HepG2 (cell line): Measurements from ENCODE around the gene TULP4. TPM values are rescaled to one million over a fixed set of nuclear protein-coding genes. Genes with fewer than 3 reads are reported as not detected.
A peak's percentile ranks its signal among the peaks of the same experiment; 100 is the strongest.

Source experiments
- CREB1 ChIP-seq, 2 experiments: fragments of 450-650 bp in 1 of 2; IDR thresholded peaks; 2 replicates each; pipeline ENCODE4 v1.6.1; 2016 to 2017; ENCODE audit warnings: control low read depth in 1 of 2, mild to moderate bottlenecking in 1 of 2, missing compliant biosample characterization in 1 of 2, missing genetic modification characterization in 1 of 2
- ESRRA ChIP-seq: sonication (generic); formaldehyde crosslinking; IDR thresholded peaks from 2 replicates; pipeline ENCODE4 v1.5.1; 2020; ENCODE audit warnings: mild to moderate bottlenecking, low read depth, missing genetic modification reagents
- FOXK1 ChIP-seq: sonication (generic); formaldehyde crosslinking; IDR thresholded peaks from 2 replicates; pipeline ENCODE4 v1.4.0; 2020; ENCODE audit warnings: low read depth, missing genetic modification reagents, borderline replicate concordance
- FOXP1 ChIP-seq, 2 experiments: fragments of 450-650 bp in 1 of 2; IDR thresholded peaks; 2 replicates each; pipeline ENCODE4 v1.6.1; 2017 to 2018; ENCODE audit warnings: antibody characterized with exemption in 1 of 2
- HDAC2 ChIP-seq: sonication (generic); formaldehyde crosslinking; IDR thresholded peaks from 2 replicates; pipeline ENCODE4 v1.4.0; 2020; ENCODE audit warnings: missing genetic modification reagents
- KDM2A ChIP-seq: sonication (generic); formaldehyde crosslinking; IDR thresholded peaks from 2 replicates; pipeline ENCODE4 v1.4.0; 2020; ENCODE audit warnings: low read depth, missing genetic modification reagents, borderline replicate concordance
- MIER3 ChIP-seq: IDR thresholded peaks from 2 replicates; pipeline ENCODE4 v1.6.1; 2016; ENCODE audit warnings: missing compliant biosample characterization, borderline replicate concordance
- NFKBIZ ChIP-seq: IDR thresholded peaks from 2 replicates; pipeline ENCODE4 v1.6.1; 2018; ENCODE audit warnings: missing genetic modification reagents, missing compliant biosample characterization
- NRL ChIP-seq: sonication (generic); formaldehyde crosslinking; IDR thresholded peaks from 2 replicates; pipeline ENCODE4 v1.5.0; 2020; ENCODE audit warnings: missing genetic modification reagents, mild to moderate bottlenecking, moderate library complexity, borderline replicate concordance
- PCBP2 ChIP-seq: fragments of 200-400 bp; formaldehyde crosslinking; optimal IDR thresholded peaks from 2 replicates; pipeline ENCODE3; 2018; ENCODE audit warnings: low read length, low read depth; ENCODE audit not compliant: poor library complexity, severe bottlenecking
- SP4 ChIP-seq: sonication (generic); formaldehyde crosslinking; IDR thresholded peaks from 2 replicates; pipeline ENCODE4 v1.8.1; 2023; ENCODE audit warnings: mild to moderate bottlenecking, missing genetic modification reagents
- SP5 ChIP-seq: IDR thresholded peaks from 2 replicates; pipeline ENCODE4 v1.6.1; 2016; ENCODE audit warnings: low read depth, borderline replicate concordance
- XBP1 ChIP-seq: sonication (generic); formaldehyde crosslinking; IDR thresholded peaks from 2 replicates; pipeline ENCODE4 v1.5.0; 2020; ENCODE audit warnings: missing genetic modification reagents
- ZFP90 ChIP-seq: sonication (generic); formaldehyde crosslinking; IDR thresholded peaks from 2 replicates; pipeline ENCODE4 v1.8.0; 2022; ENCODE audit warnings: missing genetic modification reagents, mild to moderate bottlenecking, inconsistent platforms, borderline replicate concordance
- ZKSCAN8 ChIP-seq: IDR thresholded peaks from 2 replicates; pipeline ENCODE4 v1.6.1; 2016; ENCODE audit warnings: borderline replicate concordance, missing genetic modification reagents, missing compliant biosample characterization
- ZNF121 ChIP-seq: sonication (generic); formaldehyde crosslinking; IDR thresholded peaks from 2 replicates; pipeline ENCODE4 v1.5.0; 2020; ENCODE audit warnings: mild to moderate bottlenecking, missing genetic modification reagents
- ZNF563 ChIP-seq: sonication (generic); formaldehyde crosslinking; IDR thresholded peaks from 2 replicates; pipeline ENCODE4 v1.8.0; 2022; ENCODE audit warnings: mild to moderate bottlenecking, moderate library complexity, missing genetic modification reagents
- ZNF609 ChIP-seq: sonication (generic); formaldehyde crosslinking; IDR thresholded peaks from 2 replicates; pipeline ENCODE4 v1.4.0; 2020; ENCODE audit warnings: mild to moderate bottlenecking, missing genetic modification reagents, borderline replicate concordance
- ZNF768 ChIP-seq: sonication (generic); formaldehyde crosslinking; IDR thresholded peaks from 2 replicates; pipeline ENCODE4 v1.4.0; 2020; ENCODE audit warnings: missing genetic modification reagents
- ZSCAN30 ChIP-seq: sonication (generic); formaldehyde crosslinking; IDR thresholded peaks from 2 replicates; pipeline ENCODE4 v1.5.0; 2020; ENCODE audit warnings: mild to moderate bottlenecking, missing genetic modification reagents
- polyA plus RNA-seq, 8 experiments: library from polyadenylated mRNA; depleted of rRNA in 3 of 8; stranded (reverse) in 7 of 8; unstranded in 1 of 8; fragments of >200 nt; fragmentation: Illumina TruSeq in 4 of 8; extraction: Trizol in 4 of 8; gene quantifications; 2 replicates each; pipeline versions ENCODE4 v1.2.1 to v1.2.3, GENCODE V29; 2011 to 2016; ENCODE audit warnings: low read depth in 4 of 8, missing spikeins in 1 of 8, mixed read lengths in 1 of 8; ENCODE audit not compliant: insufficient read depth in 1 of 8
- total RNA-seq, 5 experiments: library from RNA; depleted of rRNA; stranded (reverse); fragments of >200 nt; fragmentation: Illumina TruSeq; extraction: Trizol; gene quantifications; 2 replicates each; pipeline ENCODE4 v1.2.3, GENCODE V29; 2016; ENCODE audit warnings: low read depth in 1 of 5
- TF ChIP-seq, protein P1 (sequence below): sonication (generic); formaldehyde crosslinking; IDR thresholded peaks from 2 replicates; pipeline ENCODE4 v1.4.0; 2020; ENCODE audit warnings: missing genetic modification reagents
- TF ChIP-seq, protein P2 (sequence below): sonication (generic); formaldehyde crosslinking; IDR thresholded peaks from 2 replicates; pipeline ENCODE4 v1.8.1; 2023; ENCODE audit warnings: mild to moderate bottlenecking, missing genetic modification reagents

The TULP4 gene
- total and polyA plus RNA-seq, 2 of the 13 experiments (the other 11 are each of a cell fraction or from before 2014, with no cell fraction given), result 21.1 to 122 TPM

GRCh38 chr6:158536084-158536890, 224.0 kb downstream of the TULP4 start (continued):
- TF ChIP-seq ZNF609 (CRISPR knock-in tag), result no peak; the same call in none of the 2 replicates
- no peak for TF ChIP-seq ESRRA
- TF ChIP-seq, protein P1, sequence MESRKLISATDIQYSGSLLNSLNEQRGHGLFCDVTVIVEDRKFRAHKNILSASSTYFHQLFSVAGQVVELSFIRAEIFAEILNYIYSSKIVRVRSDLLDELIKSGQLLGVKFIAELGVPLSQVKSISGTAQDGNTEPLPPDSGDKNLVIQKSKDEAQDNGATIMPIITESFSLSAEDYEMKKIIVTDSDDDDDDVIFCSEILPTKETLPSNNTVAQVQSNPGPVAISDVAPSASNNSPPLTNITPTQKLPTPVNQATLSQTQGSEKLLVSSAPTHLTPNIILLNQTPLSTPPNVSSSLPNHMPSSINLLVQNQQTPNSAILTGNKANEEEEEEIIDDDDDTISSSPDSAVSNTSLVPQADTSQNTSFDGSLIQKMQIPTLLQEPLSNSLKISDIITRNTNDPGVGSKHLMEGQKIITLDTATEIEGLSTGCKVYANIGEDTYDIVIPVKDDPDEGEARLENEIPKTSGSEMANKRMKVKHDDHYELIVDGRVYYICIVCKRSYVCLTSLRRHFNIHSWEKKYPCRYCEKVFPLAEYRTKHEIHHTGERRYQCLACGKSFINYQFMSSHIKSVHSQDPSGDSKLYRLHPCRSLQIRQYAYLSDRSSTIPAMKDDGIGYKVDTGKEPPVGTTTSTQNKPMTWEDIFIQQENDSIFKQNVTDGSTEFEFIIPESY, result no peak; the same call in 1 of the 2 replicates
- no peak for TF ChIP-seq FOXP1 (IDR thresholded peaks at IDR 0.05)
- TF ChIP-seq FOXP1 (CRISPR knock-in tag; IDR thresholded peaks at IDR 0.05), result peak; percentile 54
- peak; percentile 98 for TF ChIP-seq KDM2A
- peak; percentile 93 for TF ChIP-seq ZKSCAN8 (CRISPR knock-in tag)
- TF ChIP-seq NRL (CRISPR knock-in tag), result peak; percentile 76; the same call in 1 of the 2 replicates
- TF ChIP-seq ZFP90 (CRISPR knock-in tag), result peak; percentile 94
- TF ChIP-seq ZNF768 (CRISPR knock-in tag), result peak; percentile 65
- TF ChIP-seq NFKBIZ (CRISPR knock-in tag), result peak; percentile 99
- TF ChIP-seq FOXK1 (CRISPR knock-in tag), result peak; percentile 87; the same call in 1 of the 2 replicates
- TF ChIP-seq ZNF563 (CRISPR knock-in tag), result peak; percentile 97
- 0 out of 2 replicates have a peak, but pooled peaks have one; percentile 24 for TF ChIP-seq ZNF121 (CRISPR knock-in tag)
- peak; percentile 95 for TF ChIP-seq HDAC2
- TF ChIP-seq, protein P2, sequence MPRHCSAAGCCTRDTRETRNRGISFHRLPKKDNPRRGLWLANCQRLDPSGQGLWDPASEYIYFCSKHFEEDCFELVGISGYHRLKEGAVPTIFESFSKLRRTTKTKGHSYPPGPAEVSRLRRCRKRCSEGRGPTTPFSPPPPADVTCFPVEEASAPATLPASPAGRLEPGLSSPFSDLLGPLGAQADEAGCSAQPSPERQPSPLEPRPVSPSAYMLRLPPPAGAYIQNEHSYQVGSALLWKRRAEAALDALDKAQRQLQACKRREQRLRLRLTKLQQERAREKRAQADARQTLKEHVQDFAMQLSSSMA (CRISPR knock-in tag), result peak; percentile 85
- TF ChIP-seq XBP1 (CRISPR knock-in tag), result peak; percentile 97
- TF ChIP-seq SP4 (CRISPR knock-in tag), result peak; percentile 53; the same call in 1 of the 2 replicates
- no peak for TF ChIP-seq PCBP2
- no peak for TF ChIP-seq CREB1 (IDR thresholded peaks at IDR 0.05)
- TF ChIP-seq CREB1 (CRISPR knock-in tag; IDR thresholded peaks at IDR 0.05), result no peak
- TF ChIP-seq ZSCAN30 (CRISPR knock-in tag), result 0 out of 2 replicates have a peak, but pooled peaks have one; percentile 31
- TF ChIP-seq SP5 (CRISPR knock-in tag), result 0 out of 2 replicates have a peak, but pooled peaks have one; percentile 56
- peak; percentile 87; the same call in 1 of the 2 replicates for TF ChIP-seq MIER3 (CRISPR knock-in tag)
